Mammary epithelial cell (primary cell): Measurements from ENCODE around the gene TTC16.

Source experiments
- EZH2 ChIP-seq: IDR thresholded peaks from 2 replicates; pipeline ENCODE4 v1.6.1; 2012; ENCODE audit warnings: low read length, inconsistent platforms, borderline replicate concordance
- TF ChIP-seq, protein P1 (sequence below), 2 donors: IDR thresholded peaks in 1 of 2; conservative IDR thresholded peaks in 1 of 2; 2 replicates each; pipeline ENCODE4 v1.5.1; 2011 to 2012; ENCODE audit warnings: inconsistent platforms in 2 of 2, low read length in 2 of 2, mild to moderate bottlenecking in 2 of 2, control low read depth in 1 of 2, low read depth in 1 of 2; ENCODE audit not compliant: insufficient read depth in 1 of 2; ENCODE audit errors: extremely low read depth in 1 of 2

DNA sequence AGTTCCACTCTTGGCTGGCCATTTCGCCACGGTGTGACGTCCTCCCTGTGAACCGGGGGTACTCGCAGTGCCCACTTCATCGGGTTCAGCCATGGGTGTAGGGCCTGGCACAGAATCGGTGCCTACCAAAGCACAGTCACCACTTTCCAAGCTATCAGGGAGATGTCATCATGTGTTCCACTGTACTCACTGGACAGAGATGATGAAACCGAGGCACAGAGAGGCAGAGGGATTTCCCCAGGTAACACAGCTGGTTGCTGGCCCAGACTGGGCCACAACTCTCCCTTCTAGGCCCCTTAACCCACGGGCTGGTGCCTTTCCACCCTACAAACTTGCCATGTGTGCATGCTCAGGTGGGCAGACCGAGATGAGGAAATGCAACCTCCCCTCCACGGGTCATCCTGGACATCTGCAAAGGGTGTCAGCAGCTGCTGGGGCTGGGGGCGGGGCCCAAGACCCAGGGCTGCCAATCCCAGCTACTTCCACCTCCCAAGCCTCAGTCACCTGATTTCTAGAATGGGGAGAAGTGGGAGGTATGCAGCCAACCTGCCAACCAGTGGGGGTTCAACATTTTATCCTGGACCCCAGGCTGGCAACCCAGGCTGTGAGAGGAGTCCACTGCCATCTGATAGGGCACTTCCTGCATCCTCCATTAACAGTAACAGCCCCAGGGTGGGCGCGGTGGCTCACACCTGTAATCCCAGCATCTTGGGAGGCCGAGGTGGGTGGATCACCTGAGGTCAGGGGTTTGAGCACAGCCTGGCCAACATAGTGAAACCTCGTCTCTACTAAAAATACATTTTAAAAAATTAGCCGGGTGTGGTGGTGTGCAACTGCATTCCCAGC, 63.5 kb downstream of the TTC16 start:
- TF ChIP-seq, protein P1, sequence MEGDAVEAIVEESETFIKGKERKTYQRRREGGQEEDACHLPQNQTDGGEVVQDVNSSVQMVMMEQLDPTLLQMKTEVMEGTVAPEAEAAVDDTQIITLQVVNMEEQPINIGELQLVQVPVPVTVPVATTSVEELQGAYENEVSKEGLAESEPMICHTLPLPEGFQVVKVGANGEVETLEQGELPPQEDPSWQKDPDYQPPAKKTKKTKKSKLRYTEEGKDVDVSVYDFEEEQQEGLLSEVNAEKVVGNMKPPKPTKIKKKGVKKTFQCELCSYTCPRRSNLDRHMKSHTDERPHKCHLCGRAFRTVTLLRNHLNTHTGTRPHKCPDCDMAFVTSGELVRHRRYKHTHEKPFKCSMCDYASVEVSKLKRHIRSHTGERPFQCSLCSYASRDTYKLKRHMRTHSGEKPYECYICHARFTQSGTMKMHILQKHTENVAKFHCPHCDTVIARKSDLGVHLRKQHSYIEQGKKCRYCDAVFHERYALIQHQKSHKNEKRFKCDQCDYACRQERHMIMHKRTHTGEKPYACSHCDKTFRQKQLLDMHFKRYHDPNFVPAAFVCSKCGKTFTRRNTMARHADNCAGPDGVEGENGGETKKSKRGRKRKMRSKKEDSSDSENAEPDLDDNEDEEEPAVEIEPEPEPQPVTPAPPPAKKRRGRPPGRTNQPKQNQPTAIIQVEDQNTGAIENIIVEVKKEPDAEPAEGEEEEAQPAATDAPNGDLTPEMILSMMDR (conservative IDR thresholded peaks at IDR 0.05 in 1 of 2, IDR thresholded peaks at IDR 0.05 in 1 of 2; ENCODE audit: extremely low read depth in 1 of 2, insufficient read depth in 1 of 2, low read depth in 1 of 2, low read length in 2 of 2), result no peak
- TF ChIP-seq EZH2, result no peak
